ENCODE measurements around the gene JADE1. TPM values are rescaled to one million over a fixed set of nuclear protein-coding genes. Genes with fewer than 3 reads are reported as not detected.

The JADE1 gene
- polyA plus RNA-seq, 4 donors, result 42.1 to 51.2 (median 44.6) TPM

- no peak for DNase-seq (ENCODE audit: low read depth in 4 of 4, low spot score in 2 of 4)
Observed at GRCh38 chr4:128837679-128838078, 28.2 kb downstream of the JADE1 start.

- no peak for DNase-seq (ENCODE audit: low read depth in 4 of 4, low spot score in 2 of 4)
Observed at GRCh38 chr4:128840711-128841318, 31.3 kb downstream of the JADE1 start.

GRCh38 chr4:128841402-128841801, 31.9 kb downstream of the JADE1 start:
- no peak for DNase-seq (ENCODE audit: low read depth in 4 of 4, low spot score in 2 of 4)

- DNase-seq (ENCODE audit: low read depth in 4 of 4, low spot score in 2 of 4), result no peak
Observed at GRCh38 chr4:128844931-128845330, 35.4 kb downstream of the JADE1 start.

- DNase-seq (ENCODE audit: low read depth in 4 of 4, low spot score in 2 of 4), result no peak
Observed at GRCh38 chr4:128846063-128846462, 36.6 kb downstream of the JADE1 start.

- no peak for DNase-seq (ENCODE audit: low read depth in 4 of 4, low spot score in 2 of 4)
Observed at GRCh38 chr4:128847082-128847724, 37.7 kb downstream of the JADE1 start.

- DNase-seq (ENCODE audit: low read depth in 4 of 4, low spot score in 2 of 4), result no peak
Observed at GRCh38 chr4:128848461-128848860, 39.0 kb downstream of the JADE1 start.

DNA sequence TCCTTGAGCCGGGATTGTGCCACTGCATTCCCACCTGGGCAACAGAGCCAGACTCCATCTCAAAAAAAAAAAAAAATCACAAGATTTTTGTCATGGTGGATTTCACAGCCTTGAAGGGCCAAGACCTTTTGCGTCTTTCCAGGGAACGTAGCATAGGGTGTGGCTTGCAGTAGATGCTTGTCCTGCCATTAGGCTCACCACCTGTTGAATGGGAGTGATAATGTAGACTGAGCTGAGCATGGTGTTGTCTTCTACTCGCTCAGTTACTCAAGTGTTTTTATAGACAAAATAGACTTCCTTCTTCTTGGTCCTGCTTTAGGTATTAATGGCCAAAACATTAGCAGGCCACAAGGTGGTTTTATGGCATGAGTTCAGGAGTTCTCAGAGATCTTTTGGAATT, 40.8 kb downstream of the JADE1 start:
- DNase-seq (ENCODE audit: low read depth in 4 of 4, low spot score in 2 of 4), result no peak

GRCh38 chr4:128853741-128854140, 44.2 kb downstream of the JADE1 start:
- no peak for DNase-seq (ENCODE audit: low read depth in 4 of 4, low spot score in 2 of 4)

DNA sequence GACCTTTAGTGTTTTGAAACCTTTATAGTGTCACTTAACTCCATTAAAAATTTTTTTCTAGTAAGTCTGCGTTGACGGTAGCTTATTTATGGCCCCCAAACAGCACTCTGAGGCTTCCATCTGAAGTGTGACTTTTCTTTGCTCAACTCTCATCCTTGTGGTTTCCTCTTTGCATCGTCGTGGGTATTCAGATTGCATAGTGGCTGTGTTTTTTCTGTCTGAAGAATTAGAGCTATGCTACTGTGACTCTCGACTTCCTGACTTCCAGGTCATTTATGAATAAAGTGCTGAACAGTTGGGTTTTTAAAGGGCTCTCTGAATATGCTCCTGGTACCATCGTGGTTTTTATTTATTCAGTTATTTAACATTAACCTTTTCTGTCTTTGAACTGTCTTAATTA, 44.9 kb downstream of the JADE1 start:
- DNase-seq (ENCODE audit: low read depth in 4 of 4, low spot score in 2 of 4), result no peak

- DNase-seq (ENCODE audit: low read depth in 4 of 4, low spot score in 2 of 4), result no peak
Observed at GRCh38 chr4:128855621-128856020, 46.1 kb downstream of the JADE1 start.

DNA sequence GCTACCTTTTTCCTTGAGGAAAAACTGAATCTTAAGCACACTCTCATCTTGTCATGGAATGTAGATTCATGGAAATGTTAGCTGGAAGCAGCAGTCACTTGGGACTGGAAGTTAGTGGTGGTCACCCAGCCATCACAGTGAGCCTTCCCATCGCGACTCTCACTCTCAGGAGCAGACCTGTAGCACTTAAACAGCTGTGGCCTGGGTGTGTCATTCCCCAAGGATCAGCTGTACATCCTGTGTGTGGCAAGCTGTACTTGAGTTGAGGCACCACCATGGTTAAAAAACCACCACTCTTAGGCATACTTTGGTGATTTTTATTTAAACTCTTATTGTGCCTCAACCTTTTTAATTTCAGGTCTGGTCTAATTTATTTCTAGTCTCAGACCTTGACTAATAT, 46.7 kb downstream of the JADE1 start:
- no peak for DNase-seq (ENCODE audit: low read depth in 4 of 4, low spot score in 2 of 4)

DNA sequence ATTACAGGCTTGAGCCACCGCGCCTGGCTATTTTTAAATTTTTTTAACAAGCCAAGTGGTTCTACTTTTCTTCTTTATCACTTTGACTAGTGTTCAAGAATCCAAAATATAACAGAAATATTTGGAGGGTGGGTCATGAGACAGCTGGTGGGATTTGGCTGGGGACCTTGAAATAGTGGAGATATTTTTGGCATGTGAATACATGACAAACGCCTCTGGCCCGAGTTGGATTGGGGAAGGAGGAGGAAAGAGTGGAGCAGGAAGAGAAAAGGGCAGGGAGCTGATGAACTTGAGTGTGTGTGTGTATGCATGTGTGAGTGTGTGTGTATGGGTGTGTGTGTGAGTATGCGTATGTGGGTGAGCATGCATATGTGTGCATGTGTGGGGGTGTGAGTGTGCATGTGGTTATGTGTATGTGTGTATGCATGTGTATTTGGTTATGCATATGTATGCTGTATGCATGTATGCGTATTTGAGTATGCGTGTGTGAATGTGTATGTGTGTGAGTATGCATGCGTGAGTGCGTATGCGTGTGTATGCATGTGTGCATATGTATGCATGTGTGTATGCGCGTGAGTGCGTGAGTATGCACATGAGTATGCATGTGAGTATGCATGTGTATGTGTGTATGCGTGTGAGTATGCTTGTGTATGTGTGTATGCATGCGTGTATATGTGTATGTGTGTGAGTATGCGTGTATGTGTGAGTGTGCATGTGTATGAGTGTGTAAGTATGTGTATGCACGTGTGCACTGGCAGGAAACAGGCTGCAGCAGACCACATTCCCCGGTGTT, 49.6 kb downstream of the JADE1 start:
- no peak for DNase-seq (ENCODE audit: low read depth in 4 of 4, low spot score in 2 of 4)

GRCh38 chr4:128859887-128860677, 50.6 kb downstream of the JADE1 start:
- no peak for DNase-seq (ENCODE audit: low read depth in 4 of 4, low spot score in 2 of 4)

DNA sequence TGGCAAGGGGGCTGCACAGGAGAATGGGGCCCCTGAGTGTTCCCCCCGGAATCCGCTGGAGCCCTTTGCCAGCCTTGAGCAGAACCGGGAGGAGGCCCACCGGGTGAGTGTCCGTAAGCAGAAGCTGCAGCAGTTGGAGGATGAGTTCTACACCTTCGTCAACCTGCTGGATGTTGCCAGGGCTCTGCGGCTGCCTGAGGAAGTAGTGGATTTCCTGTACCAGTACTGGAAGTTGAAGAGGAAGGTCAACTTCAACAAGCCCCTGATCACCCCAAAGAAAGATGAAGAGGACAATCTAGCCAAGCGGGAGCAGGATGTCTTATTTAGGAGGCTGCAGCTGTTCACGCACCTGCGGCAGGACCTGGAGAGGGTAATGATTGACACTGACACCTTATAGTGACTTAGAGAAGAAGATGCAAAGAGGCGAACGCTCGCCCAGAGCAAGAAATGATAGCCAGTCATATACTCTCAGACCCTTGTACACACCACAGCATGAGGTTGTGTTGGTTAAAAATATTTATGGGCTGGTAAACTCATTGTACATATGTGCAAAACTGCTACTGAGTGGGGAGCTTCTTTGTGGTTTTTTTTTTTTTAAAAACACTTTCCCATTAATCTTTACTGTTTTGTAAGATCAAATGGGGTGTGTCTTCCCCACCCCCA, 52.5 kb downstream of the JADE1 start:
- DNase-seq (ENCODE audit: low read depth in 4 of 4, low spot score in 2 of 4), result no peak

DNA sequence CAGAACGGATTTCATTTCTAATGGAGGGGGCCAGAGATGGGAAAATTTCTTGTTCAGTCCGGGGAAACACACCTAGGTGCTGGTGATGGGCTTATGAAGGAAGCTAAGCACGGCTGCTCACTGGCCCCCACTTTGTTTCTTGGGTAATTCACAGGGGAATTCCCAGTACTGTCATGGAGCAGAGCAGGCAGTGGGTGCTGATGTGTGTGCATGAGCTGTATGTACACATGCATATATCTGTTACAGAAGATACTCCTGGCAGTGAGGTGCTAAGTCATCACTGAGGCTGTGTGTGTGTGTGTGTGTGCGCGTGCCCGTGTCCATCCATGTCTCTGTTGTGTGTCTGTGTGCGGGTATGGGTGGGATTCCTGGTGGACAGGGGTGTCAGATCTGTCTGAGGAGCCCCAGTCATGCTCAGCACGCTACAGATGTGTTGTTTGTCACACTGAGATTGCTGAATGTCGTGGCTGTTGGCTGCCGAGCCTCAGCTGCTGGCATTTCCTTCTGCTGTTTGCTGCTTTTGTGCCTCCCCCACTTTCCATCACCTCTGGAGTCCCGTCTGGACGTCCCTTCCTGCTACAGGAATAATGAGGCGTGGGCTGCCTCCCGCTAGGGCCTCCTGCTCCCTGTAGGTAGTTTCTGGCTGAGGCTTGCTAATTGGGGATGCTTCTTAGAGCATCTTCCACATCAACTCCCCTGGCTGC, 53.3 kb downstream of the JADE1 start:
- no peak for DNase-seq (ENCODE audit: low read depth in 4 of 4, low spot score in 2 of 4)

GRCh38 chr4:128863312-128864075, 54.0 kb downstream of the JADE1 start:
- DNase-seq (ENCODE audit: low read depth in 4 of 4, low spot score in 2 of 4), result peak; percentile 50 to 80 (median 60)

- DNase-seq (ENCODE audit: low read depth in 4 of 4, low spot score in 2 of 4), result no peak
Observed at GRCh38 chr4:128865132-128865531, 55.6 kb downstream of the JADE1 start.

DNA sequence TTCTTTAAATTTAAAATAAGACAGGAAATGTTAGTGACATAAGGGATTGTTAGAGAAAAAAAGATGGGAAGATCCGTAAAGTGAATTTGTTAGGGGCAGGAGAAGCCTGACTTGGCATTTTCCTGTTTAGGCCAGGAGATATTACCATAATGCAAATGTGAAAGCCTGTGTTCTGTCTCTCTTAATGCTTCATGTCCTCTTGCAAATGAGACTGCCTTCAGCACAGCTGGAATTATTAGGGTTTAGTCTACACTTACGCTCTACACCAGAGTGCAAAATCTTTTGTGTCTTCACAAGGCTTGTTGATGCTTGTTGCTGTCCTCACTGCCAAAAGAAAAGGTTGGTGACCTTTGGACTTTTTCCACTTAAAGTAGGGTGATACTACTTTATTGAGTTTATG, 56.8 kb downstream of the JADE1 start:
- DNase-seq (ENCODE audit: low read depth in 4 of 4, low spot score in 2 of 4), result no peak
